NB4 (cell line): ENCODE results near the gene PNMA1.

Experiments used
- CTCF ChIP-seq: IDR thresholded peaks from one replicate; pipeline ENCODE4 v1.5.1; 2012; ENCODE audit warnings: low read depth, low read length
- MAX ChIP-seq: IDR thresholded peaks from 2 replicates; pipeline ENCODE4 v1.6.1; 2011; ENCODE audit warnings: low read depth, low read length
- POLR2A ChIP-seq: IDR thresholded peaks from 2 replicates; pipeline ENCODE4 v1.6.1; 2011; ENCODE audit warnings: mild to moderate bottlenecking; ENCODE audit not compliant: insufficient read length; ENCODE audit errors: extremely low read depth

GRCh38 chr14:73747379-73748211, 33.4 kb upstream of the PNMA1 start:
- no peak for TF ChIP-seq CTCF
- TF ChIP-seq POLR2A = no peak
- no peak for TF ChIP-seq MAX
